HG02973 (cell line): ENCODE measurements around the gene MAPK13.

ENCODE experiments used
- ATAC-seq: cut with Tn5 transposase; IDR thresholded peaks from one replicate; pipeline ENCODE4 v1.9.1; 2021; ENCODE audit warnings: moderate library complexity; ENCODE audit not compliant: unreplicated experiment

Gene MAPK13

DNA sequence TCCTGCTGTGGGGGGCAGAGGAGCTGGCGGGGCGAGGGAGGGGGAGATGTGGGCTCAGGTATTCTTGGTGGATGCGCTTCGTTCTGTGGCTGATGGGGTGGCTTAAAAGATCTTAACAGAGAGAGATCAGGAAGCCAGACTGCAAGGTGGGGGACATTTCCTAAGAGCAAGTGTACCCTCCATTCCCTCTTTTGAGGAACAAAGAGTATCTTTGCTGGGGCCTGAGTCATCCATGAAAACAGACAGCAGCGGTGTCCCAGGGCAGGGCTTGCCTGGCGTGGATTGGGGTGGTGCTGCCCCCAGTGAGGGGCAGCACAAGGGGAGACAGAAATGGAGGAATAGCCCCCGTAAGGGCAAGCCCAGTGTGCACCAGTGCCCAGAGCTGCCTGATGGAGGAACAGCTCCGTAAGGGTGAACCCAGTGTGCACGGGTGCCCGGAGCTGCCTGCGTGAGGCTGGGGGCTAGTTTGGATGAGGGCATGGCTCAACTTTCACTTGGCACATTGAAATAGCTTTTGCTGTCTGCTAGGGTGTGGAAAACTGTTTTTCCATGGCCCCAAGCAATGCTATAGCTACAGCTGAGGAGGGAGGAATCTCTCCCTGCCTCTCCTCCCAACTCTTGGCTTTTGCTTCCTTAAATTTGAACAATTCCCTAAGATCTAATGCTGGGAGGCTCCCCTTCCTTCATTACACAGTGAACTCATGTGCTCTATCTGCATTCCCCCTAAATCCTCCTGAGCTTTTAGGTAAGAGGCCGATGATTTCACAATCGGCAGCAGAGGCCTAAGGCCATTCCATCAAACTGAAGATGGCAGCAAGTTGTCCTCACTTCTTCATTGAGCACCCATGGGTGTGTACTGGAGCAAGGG, 12.9 kb downstream of the MAPK13 start:
- ATAC-seq = no peak

DNA sequence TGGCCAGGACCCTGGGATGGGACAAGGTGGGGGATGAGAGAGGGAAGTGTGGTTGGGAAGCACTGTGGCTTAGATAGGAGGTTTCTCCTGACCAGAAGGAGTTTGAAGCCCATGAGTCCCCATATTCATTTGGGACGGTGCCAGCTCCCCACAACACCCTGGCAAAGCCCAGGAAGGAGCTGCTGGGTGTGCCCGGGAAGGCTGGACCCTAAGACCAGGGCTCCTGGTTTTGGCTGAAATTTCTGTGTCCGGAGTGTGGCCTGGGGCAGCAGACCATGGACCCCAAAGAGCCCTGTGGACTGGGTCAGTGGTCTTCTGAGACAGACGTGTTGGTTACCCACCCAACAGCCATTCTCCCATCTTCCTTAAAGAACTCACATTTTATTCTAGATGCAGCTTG, 15.2 kb downstream of the MAPK13 start:
- no peak for ATAC-seq

DNA sequence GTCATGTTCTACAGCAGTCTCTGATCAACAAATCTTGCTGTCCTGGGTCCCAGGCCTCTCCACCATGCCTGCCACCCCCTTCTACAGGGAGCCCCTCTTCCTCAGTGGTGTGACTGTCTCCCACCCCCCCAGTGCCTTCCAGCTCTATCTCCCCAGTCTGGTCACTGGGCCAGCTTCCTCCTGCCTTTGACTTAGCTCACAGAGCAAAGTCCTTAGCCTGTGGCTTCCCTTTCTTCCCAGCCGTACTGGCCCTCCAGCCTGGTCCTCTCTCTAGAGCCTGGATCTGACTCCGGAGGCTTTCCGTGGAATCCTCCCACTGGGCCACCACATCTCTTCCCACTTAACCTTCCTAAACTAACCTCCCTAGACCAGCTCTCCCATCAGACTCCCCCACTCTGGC, 17.0 kb downstream of the MAPK13 start:
- ATAC-seq = no peak

DNA sequence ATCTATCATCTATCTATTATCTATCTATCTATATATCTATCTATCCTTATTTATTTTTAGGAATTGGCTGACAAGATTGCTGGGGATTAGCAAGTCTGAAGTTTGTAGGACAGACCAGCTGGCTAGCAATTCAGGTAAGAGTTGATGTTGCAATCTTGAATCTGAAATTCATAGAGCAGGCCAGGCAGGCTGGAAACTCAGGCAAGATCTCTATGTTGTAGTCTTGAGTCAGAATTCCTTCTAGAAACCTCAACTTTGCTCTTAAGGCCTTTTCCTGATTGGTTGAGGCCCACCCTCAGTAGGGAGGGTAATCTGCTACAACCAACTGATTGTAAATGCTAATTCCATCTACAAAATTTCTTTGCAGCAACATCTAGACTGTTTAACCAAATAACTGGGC, 19.2 kb downstream of the MAPK13 start:
- ATAC-seq = no peak

DNA sequence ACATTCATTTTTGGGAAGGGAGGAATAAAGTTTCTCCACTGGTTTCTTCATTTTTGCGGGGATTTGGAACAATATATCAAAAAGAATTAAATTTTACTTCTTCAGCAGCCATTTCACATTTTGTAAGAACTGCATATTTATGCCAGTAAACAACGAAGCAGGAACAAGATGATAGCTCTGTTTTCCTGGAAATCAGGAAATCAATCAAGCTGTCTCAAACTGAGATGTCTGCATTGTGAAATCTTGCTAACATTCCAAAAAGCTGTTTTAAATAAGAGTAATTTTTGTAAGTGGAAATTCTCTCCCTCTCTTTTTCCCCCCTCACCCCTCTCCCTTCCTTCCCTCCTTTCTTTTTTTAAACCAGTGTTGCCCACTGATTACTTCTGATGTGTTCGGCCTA, 20.0 kb downstream of the MAPK13 start:
- no peak for ATAC-seq

DNA sequence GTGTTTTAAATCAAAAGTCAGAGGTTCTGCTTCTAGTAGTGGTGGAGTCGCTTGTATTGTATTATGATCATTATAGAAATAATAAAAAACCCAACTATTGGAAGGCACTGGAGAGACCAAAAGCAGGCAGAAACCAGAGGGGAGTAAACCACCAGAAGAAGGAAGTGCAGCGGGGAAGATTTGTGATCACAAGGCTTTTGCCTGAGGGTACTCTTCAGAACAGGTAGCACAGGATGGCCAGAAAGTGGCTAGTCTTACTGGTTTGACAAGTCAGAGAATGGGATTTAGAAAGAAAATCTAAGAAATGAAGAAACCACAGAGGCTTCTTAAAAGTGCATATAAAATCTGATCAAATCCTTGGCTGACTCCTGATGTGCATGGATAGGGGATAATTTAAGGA, 24.0 kb downstream of the MAPK13 start:
- no peak for ATAC-seq

DNA sequence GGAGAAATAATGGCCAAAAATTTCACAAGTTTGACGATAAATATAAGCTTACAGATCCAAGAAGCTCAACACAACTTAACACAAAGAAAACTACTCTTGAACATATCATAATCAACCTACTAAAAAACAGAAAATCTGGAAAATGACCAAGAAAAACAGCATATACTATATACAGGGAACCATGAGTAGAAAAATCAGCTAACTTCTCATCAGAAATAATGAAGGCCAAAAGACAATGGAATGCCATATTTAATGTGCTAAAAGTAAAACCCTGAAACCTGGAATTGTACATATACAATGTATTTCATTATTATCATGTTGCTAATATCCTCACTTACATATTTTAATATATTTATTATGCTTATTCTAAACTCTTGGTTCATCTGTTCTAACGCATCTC, 25.3 kb downstream of the MAPK13 start:
- no peak for ATAC-seq

DNA sequence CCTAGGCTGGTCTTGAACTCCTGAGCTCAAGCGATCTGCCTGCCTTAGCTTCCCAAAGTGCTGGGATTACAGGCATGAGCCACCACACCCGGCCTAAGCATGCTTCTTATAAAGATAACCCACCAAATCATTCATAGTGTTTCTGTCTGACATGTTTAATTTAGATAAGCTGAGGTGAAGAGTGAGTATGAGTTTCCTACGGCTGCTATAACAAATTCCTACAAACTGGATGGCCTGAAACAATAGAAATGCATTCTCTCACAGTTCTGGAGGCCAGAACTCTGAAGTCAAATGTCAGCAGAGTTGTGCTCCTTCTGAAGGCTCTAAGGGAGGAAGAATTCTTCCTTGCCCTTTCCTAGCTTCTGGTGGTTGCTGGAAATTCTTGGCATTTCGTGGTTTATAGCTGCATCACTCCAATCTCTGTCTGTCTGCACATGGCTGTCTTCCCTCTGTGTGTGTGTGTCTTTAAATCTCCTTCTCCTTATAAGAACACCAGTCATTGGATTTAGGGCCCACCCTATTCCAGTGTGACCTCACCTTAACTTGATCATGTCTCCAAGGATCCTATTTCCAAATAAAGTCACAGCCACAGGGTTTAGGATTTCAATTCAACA, 29.9 kb downstream of the MAPK13 start:
- ATAC-seq = no peak

DNA sequence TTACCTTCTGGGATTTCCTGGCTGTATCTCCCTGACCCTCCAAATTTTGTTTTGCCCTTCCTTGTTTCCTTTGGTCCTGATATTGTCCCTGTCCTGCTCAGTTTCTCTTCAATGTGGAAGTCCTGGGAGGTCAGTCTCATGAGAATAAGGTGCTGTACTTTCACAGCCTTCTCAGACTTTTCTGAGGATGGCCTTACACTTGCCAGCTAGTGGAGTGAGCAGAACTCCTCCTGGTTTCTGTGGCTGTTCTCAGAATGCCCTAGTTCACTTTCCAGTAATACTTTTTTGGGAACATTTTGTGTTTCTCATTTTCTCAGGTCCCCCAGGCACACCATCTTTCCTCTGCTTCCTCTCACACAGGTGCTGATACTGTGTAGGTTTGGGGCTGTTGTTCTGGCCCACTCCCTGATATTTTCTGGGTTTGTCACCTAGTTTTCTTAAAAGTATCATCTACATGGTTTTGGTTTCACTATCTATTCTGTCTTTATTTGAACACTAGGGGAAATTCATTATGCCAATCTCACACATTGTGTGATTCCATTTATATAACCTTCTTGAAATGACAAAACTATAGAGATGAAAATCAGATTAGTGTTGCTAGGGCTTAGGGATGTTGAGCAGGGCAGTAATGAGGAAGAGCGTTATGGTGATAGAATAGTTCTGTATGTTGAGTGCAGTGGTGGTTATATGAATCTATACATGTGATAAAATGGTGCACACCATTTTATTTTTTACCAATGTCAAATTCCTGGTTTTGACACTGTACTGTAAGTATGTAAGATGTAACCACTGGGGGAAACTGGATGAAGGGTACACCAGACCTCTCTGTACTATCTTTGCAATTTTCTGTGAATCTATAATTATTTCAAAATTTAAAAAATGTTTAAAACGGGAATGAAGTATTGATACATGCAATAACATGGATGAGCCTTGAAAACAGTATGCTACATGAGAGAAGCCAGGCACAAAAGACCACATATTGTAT, 39.0 kb downstream of the MAPK13 start:
- no peak for ATAC-seq

DNA sequence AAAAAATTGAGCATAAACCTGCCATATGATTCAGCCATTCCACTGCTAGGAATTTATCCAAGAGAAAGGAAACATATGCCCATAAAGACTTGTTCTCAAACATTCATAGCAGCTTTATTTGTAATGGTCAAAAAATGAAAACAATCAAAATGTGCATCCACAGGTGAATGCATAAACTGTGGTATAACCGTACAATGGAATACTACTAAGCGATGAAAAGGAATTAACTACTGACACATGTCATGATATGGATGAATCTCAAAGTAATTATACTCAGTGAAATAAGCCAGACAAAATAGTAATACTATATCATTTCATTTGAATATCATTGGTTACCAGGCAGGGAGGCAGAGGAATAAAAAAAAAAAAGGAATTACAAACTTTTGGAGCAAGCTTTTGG, 40.4 kb downstream of the MAPK13 start:
- ATAC-seq = no peak

DNA sequence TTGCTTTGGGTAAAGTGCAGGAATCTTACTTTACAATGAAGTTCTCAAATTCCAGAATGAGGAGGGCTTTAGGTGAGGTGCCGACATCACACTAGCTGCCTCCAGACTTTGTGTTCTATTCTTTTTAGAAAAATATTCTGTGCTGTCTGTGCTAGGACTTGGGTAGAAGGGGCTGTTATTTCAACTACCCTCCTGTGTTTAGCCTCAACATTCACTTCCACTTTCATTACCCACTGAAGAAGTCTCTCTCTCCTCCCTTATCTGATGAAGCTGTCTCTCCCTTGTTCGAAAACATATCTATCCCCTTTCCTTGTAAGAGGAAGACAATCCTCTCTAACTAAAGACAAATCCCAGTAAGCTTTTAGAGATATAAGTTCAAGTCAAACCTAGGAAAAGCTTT, 41.3 kb downstream of the MAPK13 start:
- ATAC-seq = no peak

DNA sequence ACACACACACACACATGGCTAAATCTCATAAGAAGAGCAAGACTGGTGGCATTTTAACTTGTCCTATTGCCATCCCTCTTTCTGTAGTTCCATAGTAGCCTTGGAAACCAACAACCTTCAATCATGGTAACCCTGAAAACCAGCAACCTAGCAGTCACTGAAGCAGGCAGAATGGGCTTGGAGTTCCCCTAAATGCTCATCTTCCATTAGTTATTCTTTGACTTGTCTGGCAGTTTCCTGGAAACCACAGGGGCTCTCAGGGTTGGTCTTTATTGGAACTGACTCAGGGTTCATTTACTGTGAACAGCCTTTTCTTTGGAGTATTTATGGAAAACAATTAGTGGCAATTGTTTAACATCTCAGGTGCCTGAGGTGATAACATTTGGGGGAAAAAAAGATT, 46.9 kb downstream of the MAPK13 start:
- no peak for ATAC-seq

DNA sequence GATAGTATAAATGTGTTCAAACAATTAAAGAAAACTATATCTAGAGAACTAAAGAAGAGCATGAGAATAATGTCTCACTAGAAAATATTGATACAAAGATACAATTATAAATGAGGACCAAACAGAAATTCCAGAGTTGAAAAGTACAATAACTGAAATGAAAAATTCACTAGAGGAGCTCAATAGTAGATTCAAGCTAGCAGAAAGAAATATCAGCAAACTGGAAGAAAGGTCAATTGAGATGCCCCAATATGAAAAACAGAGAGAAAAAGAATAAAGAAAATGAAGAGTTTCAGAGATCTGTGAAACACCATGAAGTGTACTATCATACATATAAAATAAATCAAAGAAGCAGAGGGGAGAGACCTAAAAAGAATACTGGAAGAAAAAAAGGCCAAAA, 48.2 kb downstream of the MAPK13 start:
- no peak for ATAC-seq

DNA sequence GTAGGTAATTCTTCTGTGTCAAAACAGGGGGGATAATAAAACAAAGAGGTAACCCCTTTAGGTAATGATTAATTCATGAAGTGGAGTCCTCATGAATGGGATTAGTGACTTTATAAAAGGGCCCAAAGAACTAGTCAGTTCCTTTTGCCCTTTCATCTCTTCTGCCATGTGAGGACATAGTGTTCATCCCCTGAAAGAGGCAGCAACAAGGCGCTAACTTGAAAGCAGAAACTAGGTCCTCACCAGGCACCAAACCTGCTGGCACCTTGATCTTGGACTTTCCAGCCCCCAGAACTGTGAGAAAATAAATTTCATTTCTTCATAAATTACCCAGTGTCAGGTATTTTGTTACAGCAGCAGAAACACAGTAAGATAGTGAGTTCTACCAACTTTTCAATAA, 49.8 kb downstream of the MAPK13 start:
- no peak for ATAC-seq

DNA sequence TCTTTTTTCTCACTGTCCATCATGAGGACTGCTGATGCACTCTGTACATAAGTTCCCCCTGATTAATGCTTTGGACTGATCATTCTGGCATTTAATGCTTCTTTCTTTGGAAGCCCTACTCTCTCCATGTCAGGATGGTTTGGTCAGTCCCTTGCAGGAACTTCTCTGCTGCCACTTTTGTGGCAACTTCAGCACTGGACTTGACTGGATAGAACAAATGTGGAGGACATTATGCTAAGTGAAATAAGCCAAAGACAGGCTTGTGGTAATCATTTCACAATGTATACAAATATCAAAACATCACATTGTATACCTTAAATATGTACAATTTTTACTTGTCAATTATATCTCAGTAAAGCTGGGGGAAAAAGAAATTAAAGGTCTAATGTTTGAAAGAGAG, 54.0 kb downstream of the MAPK13 start:
- ATAC-seq = no peak

DNA sequence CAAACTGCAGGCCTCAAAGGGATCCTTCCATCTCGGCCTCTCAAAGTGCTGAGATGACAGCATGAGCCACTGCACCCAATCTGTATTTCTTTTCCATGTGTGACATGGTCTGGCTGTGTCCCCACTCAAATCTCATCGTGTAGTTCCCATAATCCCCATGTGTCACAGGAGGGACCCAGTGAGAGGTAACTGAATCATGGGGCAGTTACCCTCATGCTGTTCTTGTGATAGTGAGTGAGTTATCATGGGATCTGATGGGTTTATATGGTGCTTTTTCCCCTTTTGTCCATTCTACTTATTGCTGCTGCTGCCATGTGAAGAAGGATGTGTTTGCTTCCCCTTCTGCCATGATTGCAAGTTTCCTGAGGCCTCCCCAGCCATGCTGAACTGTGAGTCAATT, 55.9 kb downstream of the MAPK13 start:
- no peak for ATAC-seq

DNA sequence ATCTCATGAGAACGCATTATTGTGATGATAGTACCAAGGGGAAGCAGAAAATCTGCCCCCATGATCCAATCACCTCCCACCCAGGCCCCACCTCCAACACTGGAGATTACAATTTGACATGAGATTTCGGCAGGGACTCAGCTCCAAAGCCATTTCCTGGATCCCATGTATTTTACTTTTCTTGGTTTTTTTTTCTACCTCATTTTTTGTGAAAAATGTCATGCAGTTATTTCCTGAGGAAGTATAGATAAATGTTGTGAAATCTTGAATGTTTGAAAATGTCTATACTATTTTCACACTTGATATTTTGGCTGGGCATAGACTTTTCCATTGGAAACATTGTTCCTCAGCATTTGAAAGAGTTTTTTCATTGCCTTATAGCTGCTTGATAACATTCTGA, 57.1 kb downstream of the MAPK13 start:
- ATAC-seq = no peak
